ENCODE measurements around the gene TNPO3.
"Not testable (repeated sequence)": the region's sequence is repeated elsewhere in the genome, so short reads cannot be mapped to it uniquely, and the experiment has no call there.

TNPO3 gene

DNA sequence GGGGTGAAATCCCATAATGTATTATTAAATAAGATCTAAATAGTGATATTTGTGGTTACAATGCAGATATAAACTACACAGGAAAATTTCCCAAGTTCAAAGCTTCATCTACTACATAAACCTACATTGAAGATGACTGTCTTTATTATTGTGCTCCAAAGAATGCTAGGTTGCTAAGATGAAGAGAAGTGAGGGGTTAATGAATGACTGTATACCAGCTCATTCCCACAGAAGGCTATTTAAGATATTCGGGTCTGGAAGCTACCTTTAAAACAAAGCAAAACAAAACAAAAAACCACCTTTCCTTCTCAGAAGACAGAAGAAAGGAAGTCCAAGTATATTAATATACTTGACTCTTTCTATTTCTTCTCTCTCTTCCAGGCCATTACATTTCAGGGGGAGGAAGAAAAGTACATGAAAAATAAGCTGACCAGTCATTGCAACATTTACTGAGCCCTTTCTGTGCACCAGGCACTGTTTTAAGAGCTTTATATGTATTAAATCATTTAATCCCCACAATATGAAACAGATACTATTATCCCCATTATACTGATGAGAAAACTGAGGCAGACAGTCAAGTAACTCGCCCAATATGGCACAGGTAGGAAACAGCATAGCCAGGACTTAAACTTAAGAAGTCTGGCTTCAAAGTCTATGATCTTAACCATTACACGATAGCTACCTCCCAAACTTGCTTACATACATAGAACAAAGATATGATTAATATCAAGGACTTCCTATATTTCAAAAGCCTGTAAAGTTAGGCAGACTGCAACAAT is 48.1 kb downstream of the TNPO3 start:
- H4K91ac ChIP-seq (ENCODE audit: low read depth, low read length): no peak overlapping the region
- H3K9me3 ChIP-seq (ENCODE audit: insufficient read depth, low read depth, low read length): no peaks in the 10 kb centered on the region
- H3K27me3 ChIP-seq (ENCODE audit: insufficient read depth, low read length): no peaks in the 10 kb centered on the region
- no peak overlapping the region for H4K12ac ChIP-seq (ENCODE audit: low read depth, low read length)
- H3K79me2 ChIP-seq (ENCODE audit: control insufficient read depth, insufficient read depth, low read length, poor library complexity): no peaks in the 10 kb centered on the region
- WGBS (ENCODE audit: extremely low coverage, insufficient coverage, insufficient read length): no CpG with 5 or more reads among the region's 3 CpGs
- H3K4ac ChIP-seq (ENCODE audit: low read depth, low read length): no peak overlapping the region
- no peak overlapping the region for H3K18ac ChIP-seq (ENCODE audit: low read length)
- H2BK12ac ChIP-seq (ENCODE audit: low read length): no peak overlapping the region
- H3K4me2 ChIP-seq (ENCODE audit: low read length): no peak overlapping the region
- H3K9ac ChIP-seq (ENCODE audit: low read length): no peak overlapping the region
- DNase-seq: no peak
- H3K23ac ChIP-seq (ENCODE audit: low read length): no peak overlapping the region
- H2BK5ac ChIP-seq (ENCODE audit: low read depth, low read length, poor library complexity): no peak overlapping the region
- H3K4me1 ChIP-seq (ENCODE audit: control insufficient read depth in 1 of 2, insufficient read depth in 2 of 2, low read length in 2 of 2): no peaks in the 10 kb centered on the region
- no peak overlapping the region for H2BK120ac ChIP-seq (ENCODE audit: insufficient read depth, low read length, poor library complexity)
- no peak overlapping the region for H2AK5ac ChIP-seq (ENCODE audit: low read length)
- H3K36me3 ChIP-seq (ENCODE audit: control insufficient read depth in 1 of 2, insufficient read depth in 2 of 2, low read length in 2 of 2): peaks cover 9 to 10% of the 10 kb centered on the region in 2 experiments
- H3K4me3 ChIP-seq (ENCODE audit: low read depth, low read length): no peak overlapping the region
- no peak overlapping the region for H3K14ac ChIP-seq (ENCODE audit: low read length)
- H3K79me1 ChIP-seq (ENCODE audit: low read length): no peaks in the 10 kb centered on the region
- H2AFZ ChIP-seq (ENCODE audit: insufficient read depth, low read length, poor library complexity): no peak overlapping the region
- H3K27ac ChIP-seq (ENCODE audit: low read depth, low read length): no peak overlapping the region
- H4K8ac ChIP-seq (ENCODE audit: low read depth, low read length): no peak overlapping the region

DNA sequence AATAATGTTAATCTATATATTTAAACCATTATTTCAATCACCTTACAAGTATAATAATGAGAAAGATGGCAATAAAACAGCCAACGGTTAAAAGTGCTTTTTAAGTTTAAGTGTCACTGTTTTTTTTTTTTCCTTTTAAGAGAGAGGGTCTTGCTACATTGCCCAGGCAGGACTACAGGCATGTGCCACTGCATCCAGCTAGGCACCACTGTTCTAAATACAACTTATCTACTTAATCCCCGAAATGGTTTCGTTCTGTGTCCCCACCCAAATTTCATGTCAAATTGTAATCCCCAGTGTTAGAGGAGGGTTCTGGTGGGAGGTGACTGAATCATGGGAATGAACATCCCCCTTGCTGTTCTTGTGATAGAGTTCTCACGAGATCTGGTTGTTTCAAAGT is 49.7 kb downstream of the TNPO3 start:
- DNase-seq: no peak
- no peak overlapping the region for H2BK5ac ChIP-seq (ENCODE audit: low read depth, low read length, poor library complexity)
- H3K4me1 ChIP-seq (ENCODE audit: control insufficient read depth in 1 of 2, insufficient read depth in 2 of 2, low read length in 2 of 2): no peaks in the 10 kb centered on the region
- H3K4me3 ChIP-seq (ENCODE audit: low read depth, low read length): no peak overlapping the region
- no peak overlapping the region for H2AK5ac ChIP-seq (ENCODE audit: low read length)
- H3K27ac ChIP-seq (ENCODE audit: low read depth, low read length): no peak overlapping the region
- H2BK12ac ChIP-seq (ENCODE audit: low read length): no peak overlapping the region
- no peak overlapping the region for H3K4ac ChIP-seq (ENCODE audit: low read depth, low read length)
- H3K79me1 ChIP-seq (ENCODE audit: low read length): no peaks in the 10 kb centered on the region
- H2BK120ac ChIP-seq (ENCODE audit: insufficient read depth, low read length, poor library complexity): no peak overlapping the region
- H4K91ac ChIP-seq (ENCODE audit: low read depth, low read length): no peak overlapping the region
- WGBS (ENCODE audit: extremely low coverage, insufficient coverage, insufficient read length): no CpG with 5 or more reads among the region's 4 CpGs
- no peak overlapping the region for H3K9ac ChIP-seq (ENCODE audit: low read length)
- peaks cover 7 to 15% of the 10 kb centered on the region in 2 experiments for H3K36me3 ChIP-seq (ENCODE audit: control insufficient read depth in 1 of 2, insufficient read depth in 2 of 2, low read length in 2 of 2)
- H3K23ac ChIP-seq (ENCODE audit: low read length): no peak overlapping the region
- H3K27me3 ChIP-seq (ENCODE audit: insufficient read depth, low read length): no peaks in the 10 kb centered on the region
- no peak overlapping the region for H4K12ac ChIP-seq (ENCODE audit: low read depth, low read length)
- no peaks in the 10 kb centered on the region for H3K79me2 ChIP-seq (ENCODE audit: control insufficient read depth, insufficient read depth, low read length, poor library complexity)
- no peak overlapping the region for H2AFZ ChIP-seq (ENCODE audit: insufficient read depth, low read length, poor library complexity)
- H3K9me3 ChIP-seq (ENCODE audit: insufficient read depth, low read depth, low read length): no peaks in the 10 kb centered on the region
- no peak overlapping the region for H3K18ac ChIP-seq (ENCODE audit: low read length)
- H3K4me2 ChIP-seq (ENCODE audit: low read length): no peak overlapping the region
- H4K8ac ChIP-seq (ENCODE audit: low read depth, low read length): no peak overlapping the region
- H3K14ac ChIP-seq (ENCODE audit: low read length): no peak overlapping the region

- Histone ChIP-seq H4K8ac (ENCODE audit: low read depth, low read length) (no peak overlapping the region), H3K14ac (ENCODE audit: low read length) (no peak overlapping the region), H2AFZ (ENCODE audit: insufficient read depth, low read length, poor library complexity) (no peak overlapping the region), H3K79me2 (ENCODE audit: control insufficient read depth, insufficient read depth, low read length, poor library complexity) (no peaks in the 10 kb centered on the region), H4K12ac (ENCODE audit: low read depth, low read length) (no peak overlapping the region), H2BK120ac (ENCODE audit: insufficient read depth, low read length, poor library complexity) (no peak overlapping the region), H3K9me3 (ENCODE audit: insufficient read depth, low read depth, low read length) (no peaks in the 10 kb centered on the region), H3K4me1 (ENCODE audit: control insufficient read depth in 1 of 2, insufficient read depth in 2 of 2, low read length in 2 of 2) (no peaks in the 10 kb centered on the region), H3K79me1 (ENCODE audit: low read length) (no peaks in the 10 kb centered on the region), H3K9ac (ENCODE audit: low read length) (no peak overlapping the region), H2AK5ac (ENCODE audit: low read length) (no peak overlapping the region), H4K91ac (ENCODE audit: low read depth, low read length) (no peak overlapping the region), H3K4ac (ENCODE audit: low read depth, low read length) (no peak overlapping the region), H3K4me2 (ENCODE audit: low read length) (no peak overlapping the region), H3K27ac (ENCODE audit: low read depth, low read length) (no peak overlapping the region), H3K27me3 (ENCODE audit: insufficient read depth, low read length) (no peaks in the 10 kb centered on the region), H3K36me3 (ENCODE audit: control insufficient read depth in 1 of 2, insufficient read depth in 2 of 2, low read length in 2 of 2) (peaks cover 18 to 19% of the 10 kb centered on the region in 2 experiments), H3K23ac (ENCODE audit: low read length) (no peak overlapping the region), H3K18ac (ENCODE audit: low read length) (no peak overlapping the region), H3K4me3 (ENCODE audit: low read depth, low read length) (no peak overlapping the region), H2BK5ac (ENCODE audit: low read depth, low read length, poor library complexity) (no peak overlapping the region), H2BK12ac (ENCODE audit: low read length) (no peak overlapping the region)
- no peak for DNase-seq
- WGBS (ENCODE audit: extremely low coverage, insufficient coverage, insufficient read length): no CpG with 5 or more reads among the region's 5 CpGs
Measured at GRCh38 chr7:128997181-128997580, 57.7 kb downstream of the TNPO3 start.

GRCh38 chr7:128994560-128994959 is 60.4 kb downstream of the TNPO3 start:
- not testable (repeated sequence) for H3K4me3 ChIP-seq (ENCODE audit: low read depth, low read length); H2BK5ac ChIP-seq (ENCODE audit: low read depth, low read length, poor library complexity); H4K91ac ChIP-seq (ENCODE audit: low read depth, low read length); H3K9ac ChIP-seq (ENCODE audit: low read length); H3K79me1 ChIP-seq (ENCODE audit: low read length); H3K4ac ChIP-seq (ENCODE audit: low read depth, low read length); H3K79me2 ChIP-seq (ENCODE audit: control insufficient read depth, insufficient read depth, low read length, poor library complexity); H3K9me3 ChIP-seq (ENCODE audit: insufficient read depth, low read depth, low read length); H3K4me1 ChIP-seq (ENCODE audit: control insufficient read depth in 1 of 2, insufficient read depth in 2 of 2, low read length in 2 of 2); H4K8ac ChIP-seq (ENCODE audit: low read depth, low read length); H2BK120ac ChIP-seq (ENCODE audit: insufficient read depth, low read length, poor library complexity); DNase-seq; H2BK12ac ChIP-seq (ENCODE audit: low read length); H3K14ac ChIP-seq (ENCODE audit: low read length); H2AFZ ChIP-seq (ENCODE audit: insufficient read depth, low read length, poor library complexity); H3K23ac ChIP-seq (ENCODE audit: low read length); H4K12ac ChIP-seq (ENCODE audit: low read depth, low read length); H3K4me2 ChIP-seq (ENCODE audit: low read length); H3K27me3 ChIP-seq (ENCODE audit: insufficient read depth, low read length); H3K18ac ChIP-seq (ENCODE audit: low read length); H2AK5ac ChIP-seq (ENCODE audit: low read length); H3K27ac ChIP-seq (ENCODE audit: low read depth, low read length)
- no CpG with 5 or more reads among the region's 8 CpGs for WGBS (ENCODE audit: extremely low coverage, insufficient coverage, insufficient read length)
- H3K36me3 ChIP-seq (ENCODE audit: control insufficient read depth in 1 of 2, insufficient read depth in 2 of 2, low read length in 2 of 2): peaks cover 15 to 20% of the 10 kb centered on the region in 2 experiments

Measured in trophoblast cell (in vitro differentiated cells and primary cell).